Tibial nerve (tissue), 4 donors: ENCODE data around the gene AUTS2.

Experiments
- CTCF ChIP-seq, 5 experiments: fragments of 200-600 bp in 3 of 5; fragments of 450-650 bp in 2 of 5; sonication (generic) in 3 of 5; IDR thresholded peaks; one replicate each; pipeline ENCODE4 v1.5.1; 2016 to 2019; ENCODE audit warnings: antibody characterized with exemption in 5 of 5, mild to moderate bottlenecking in 3 of 5, moderate library complexity in 2 of 5
- EP300 ChIP-seq, 2 donors: sonication (generic); formaldehyde crosslinking; IDR thresholded peaks; one replicate each; pipeline ENCODE4 v1.6.1; 2017; ENCODE audit warnings: antibody characterized with exemption in 2 of 2, mild to moderate bottlenecking in 1 of 2

- TF ChIP-seq CTCF (IDR thresholded peaks at IDR 0.05) (no peak), EP300 (IDR thresholded peaks at IDR 0.05) (no peak)
Observed at GRCh38 chr7:70571961-70572360, 973.7 kb downstream of the AUTS2 start.
